GM21737 (cell line): Measurements from ENCODE around the gene C4orf54.

Experiments
- ATAC-seq: cut with Tn5 transposase; IDR thresholded peaks from one replicate; pipeline ENCODE4 v1.9.1; 2021; ENCODE audit warnings: mild to moderate bottlenecking, moderate library complexity; ENCODE audit not compliant: unreplicated experiment

C4orf54 gene

DNA sequence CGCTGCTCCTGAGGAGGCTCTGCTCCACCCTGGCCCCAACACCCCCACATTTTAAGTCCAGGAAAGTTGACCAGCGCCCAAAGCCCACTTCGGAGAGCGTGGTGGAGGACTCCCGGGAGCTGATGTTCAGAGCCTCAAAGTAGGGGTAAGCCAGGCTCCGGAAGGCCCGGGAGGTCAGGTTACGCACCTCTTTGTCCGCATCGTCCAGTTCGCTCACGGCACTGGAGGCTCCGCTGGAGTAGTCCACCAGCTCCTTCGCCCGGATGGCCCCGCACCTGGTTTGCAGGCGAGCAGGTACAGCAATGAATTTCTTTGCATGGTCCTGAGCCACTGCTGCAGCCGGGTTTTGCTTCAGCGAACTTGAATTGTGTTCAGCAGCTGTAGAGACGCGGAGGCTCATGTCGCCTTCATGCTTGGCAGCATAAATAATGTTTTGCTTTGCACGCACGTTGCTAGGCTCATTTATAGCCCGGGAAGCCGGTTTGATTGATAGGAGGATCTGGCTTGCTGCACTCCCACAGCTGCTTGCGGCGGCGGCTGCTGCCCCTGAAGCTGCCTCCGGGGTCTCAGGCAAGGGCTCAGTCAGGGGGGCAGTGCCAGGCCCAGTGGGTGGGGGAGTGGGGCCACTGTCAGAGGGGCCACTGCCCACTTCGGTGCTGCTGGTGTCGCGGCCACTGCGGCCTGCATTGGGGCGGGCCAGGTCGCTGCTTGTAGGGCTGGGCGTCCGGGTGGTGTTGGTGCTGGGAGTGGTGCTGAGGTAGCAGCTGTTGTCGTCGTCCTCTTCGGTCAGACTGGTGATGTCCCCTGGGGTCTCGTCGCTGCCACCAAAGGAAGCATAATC is 4.8 kb downstream of the C4orf54 start:
- no peak for ATAC-seq

DNA sequence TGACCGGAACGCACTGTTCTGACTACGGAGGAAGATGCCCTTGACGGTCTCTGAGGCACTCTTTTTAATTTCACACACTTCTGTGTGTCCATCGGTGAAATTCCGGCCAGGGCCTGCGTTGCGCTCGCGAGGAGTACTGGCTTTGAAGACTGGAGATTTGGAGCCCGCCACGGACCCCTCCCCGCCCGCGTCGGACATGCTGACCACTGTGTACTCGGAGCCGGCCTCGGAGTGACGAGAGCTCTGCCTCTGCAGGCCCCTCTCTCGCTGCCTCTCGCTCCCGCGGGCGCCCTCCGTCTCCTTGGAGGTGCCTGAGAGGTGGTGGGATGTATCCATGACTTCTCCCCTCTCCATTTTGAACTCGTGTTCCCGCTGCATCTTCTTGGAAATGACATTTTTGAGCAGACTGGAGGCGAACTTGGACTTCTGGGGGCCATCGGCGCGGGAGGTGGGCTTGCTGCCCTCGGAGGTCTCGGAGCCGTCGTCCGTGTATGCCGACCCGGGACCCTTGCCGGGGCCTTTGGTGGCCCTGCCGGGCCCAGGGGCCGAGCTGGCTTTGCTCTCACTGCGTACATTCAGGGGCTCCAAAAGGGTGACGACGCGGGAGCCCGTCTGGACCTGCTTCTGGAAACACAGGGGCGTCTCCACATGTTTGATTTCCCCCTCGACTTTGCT is 5.7 kb downstream of the C4orf54 start:
- ATAC-seq, result no peak

DNA sequence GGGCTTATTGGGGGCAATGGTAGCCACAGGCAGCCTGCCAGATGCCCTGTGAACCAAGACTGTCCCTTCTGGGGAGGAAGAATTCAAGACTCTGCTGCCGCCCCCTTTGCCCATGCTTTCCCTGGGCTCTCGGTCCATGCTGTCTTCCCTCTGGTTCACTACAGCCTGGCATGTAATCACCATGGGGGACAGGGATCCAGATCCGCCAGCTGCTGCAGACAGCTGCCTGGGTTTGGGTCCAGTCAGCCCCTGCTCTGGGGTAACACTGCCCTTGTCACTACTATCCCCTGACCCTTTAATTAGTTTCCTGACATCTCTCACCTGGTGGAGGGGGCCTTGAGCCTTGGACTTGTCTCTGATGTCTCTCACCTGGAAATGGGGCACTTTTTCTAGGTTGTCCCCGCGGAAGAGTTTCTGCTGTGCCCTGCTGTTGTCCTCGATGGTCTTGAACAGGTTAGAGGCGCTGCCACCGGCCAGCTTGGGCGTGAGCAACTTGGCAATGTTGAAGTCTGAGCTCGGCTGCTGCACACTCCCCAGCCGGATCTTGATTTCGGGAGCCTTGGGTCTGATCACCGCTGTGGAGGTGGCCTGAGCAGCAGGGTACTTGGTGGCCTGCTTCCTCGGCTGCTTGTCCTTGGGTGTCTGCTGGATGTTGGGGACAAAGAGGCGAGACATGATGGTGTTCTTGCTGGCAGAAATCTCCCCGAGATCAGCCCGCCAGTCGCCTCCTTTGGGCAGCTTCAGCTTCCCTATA is 6.4 kb downstream of the C4orf54 start:
- ATAC-seq, result no peak

DNA sequence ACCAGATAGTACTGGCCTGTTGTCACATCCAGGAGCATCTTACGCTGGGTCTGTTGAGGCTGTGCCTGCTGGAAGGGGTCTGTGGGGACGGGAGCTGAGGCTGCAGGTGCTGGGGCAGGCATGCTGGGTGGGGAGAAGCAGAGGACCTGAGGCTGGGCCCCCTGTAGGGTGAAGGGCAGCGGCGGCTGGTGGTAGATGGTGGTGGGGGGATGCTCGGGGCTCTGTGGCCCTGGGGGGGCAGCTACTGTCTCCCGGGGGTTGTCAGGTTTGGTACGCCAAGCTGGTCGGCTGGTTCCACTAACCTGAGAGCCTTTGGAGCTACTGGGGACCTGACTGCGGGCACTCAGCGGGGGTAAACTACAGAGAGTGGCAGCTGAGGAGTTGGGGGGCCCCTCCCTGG is 7.8 kb downstream of the C4orf54 start:
- no peak for ATAC-seq

DNA sequence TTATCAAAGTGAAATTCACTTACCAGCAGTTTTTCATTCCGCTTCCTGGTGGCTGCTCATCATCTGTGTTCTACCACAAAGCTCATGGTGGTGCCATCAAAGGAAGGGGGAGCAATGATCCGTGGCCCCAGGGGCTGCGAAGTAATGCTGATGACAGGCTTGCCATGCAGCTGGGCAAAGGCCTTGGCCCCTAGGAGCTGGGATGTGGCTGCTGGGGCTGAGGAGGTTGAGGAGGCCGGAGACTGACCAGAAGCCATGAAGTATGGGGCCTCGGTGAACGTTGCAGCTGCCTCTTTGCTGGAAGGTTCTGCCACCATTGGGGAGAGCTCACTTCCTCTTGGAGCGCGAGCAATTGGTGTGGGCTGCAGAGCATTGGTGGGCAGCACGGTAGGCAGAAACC is 8.4 kb downstream of the C4orf54 start:
- ATAC-seq, result no peak

DNA sequence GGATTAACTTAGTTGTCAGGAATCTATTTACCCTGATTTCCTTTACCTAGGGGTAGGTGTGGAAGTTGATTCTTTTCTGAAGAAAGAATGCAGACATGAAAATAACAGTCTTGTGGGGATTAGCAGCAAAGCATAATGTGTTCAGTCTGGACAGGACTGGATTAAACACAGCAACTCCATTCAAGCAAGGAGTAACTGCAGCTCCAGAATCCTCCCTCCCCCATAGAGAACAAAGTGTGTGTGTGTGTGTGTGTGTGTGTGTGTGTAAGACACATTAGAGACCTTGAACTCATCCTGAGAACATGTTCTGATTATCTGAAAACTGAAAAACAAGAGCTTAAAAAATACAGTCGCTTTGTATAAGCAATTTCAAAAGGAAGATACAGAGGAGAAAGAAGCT is 9.3 kb downstream of the C4orf54 start:
- ATAC-seq, result no peak

DNA sequence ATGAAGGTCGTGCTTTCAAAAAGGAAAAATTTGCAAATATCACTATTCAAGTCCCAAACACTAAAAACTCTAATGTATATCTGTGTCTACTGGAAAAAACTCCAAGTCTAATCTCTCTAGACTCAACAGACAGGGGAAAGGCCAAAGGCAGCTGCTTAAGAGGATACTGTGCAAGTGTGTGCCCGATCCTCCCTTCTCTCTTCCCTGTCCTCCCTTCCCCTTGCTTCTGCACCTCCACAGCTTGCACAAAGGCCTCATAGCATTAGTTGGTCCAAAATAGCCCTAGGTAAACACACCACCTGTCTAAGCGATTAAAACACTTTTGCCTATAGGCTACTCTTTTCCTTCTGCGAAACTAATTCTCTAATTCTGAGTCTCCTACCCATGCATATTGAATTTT is 10.6 kb downstream of the C4orf54 start:
- ATAC-seq, result no peak

DNA sequence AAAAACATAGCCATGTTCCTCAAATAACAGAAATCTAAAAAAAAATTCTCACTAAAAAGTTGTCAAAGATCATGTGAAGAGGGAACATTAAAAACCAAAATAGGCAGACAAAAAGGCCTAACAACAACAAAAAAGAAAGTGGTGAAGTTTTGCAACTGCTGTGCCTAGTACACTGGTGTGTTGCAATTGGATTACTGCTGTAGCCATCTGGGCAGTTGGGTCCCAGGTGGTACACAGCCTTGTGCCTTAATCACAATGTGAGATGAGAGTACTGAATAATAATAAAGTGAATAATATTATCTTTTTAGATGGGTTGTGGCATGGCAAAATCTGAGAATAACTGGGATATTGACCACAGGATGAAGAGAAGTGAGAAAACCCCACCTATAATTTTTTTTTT is 12.0 kb downstream of the C4orf54 start:
- no peak for ATAC-seq

DNA sequence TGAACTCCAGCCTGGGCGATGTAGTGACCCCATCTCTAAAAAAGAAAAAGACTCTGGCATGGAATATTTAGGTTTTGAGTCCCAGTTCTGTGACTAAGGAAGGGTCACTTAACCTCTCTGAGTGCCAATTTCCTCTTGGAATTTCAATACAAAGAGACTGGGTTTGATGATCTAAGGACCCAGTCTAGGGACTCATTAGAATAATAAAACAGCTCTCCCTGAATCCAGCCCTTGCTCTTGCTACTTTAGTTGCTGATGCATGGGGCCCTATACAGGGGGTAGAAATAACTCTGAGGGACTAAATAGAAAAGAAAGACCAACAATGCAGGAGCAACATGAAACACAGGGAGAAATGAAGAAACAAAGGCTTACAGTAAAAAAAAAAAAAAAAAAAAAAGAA is 12.6 kb downstream of the C4orf54 start:
- ATAC-seq, result no peak

DNA sequence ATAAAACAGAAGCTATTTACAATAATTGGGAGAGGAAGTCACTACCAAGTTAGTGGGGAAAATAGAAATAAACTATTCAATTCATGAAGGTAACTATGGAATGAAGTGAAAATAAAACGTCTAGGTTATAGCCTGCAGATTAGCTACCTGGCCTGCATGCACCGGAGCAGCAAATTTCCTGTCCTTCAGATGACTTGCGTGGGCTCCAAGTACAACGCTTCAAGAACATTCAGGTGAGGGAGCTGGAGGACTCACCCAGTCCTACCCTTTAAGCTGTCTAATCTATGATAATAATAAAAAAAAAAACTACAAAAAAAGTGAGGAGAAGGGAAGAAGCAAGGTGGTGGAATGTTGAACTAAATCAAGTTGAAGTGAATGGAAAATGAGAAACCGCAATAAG is 13.2 kb downstream of the C4orf54 start:
- ATAC-seq, result no peak

DNA sequence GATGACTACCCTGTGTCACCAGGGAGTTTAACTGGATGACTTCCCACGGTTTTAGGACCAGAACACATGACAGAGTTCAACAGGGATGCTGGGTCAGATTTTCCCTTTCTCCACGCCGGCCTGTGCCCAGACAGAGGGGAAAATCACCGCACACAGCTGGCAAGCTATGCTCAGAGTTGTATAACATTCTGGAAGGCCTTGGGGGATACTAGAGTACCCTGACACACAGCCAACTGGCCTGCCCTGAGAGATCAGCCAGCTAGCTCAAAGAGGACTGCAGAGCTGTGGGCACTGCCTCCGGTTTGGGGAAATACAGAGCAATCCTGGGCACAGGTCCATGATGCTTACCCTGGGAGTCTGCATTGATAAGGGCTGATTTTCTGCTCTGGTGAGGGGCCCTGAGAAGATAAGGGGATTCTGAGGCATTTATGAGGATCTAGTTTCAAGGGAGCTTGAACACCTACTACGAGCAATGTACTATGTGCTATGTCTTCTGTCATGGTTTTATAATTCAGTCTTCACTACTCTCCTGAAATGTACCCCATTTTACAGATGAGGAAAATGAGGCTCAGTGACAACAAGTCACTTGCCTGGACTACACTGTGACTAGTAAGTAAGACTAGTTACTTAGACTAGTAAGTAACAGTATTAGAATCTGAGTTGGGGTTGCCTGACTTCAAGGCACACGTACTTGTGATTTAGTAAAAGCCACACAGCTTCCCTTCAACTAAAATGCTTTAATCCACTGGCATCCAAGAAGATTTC is 14.7 kb downstream of the C4orf54 start:
- ATAC-seq, result no peak

DNA sequence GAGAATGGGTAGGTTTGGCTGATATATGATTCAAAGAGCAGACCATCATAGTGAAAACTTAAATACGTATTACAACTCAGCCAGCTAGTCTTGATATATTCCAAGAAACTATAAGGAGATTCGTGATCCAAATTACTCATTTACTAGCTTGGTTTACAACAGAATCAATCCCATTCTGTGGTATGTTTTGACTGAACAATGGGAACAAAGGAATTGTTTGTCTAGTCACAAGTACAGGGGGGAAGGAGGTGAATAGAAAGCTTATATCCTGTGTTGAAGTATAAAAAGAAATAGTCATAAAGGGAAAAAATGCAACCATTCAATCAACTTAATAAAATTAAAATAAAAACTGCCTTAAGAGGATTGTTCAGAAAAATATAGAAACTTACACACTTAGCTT is 17.0 kb downstream of the C4orf54 start:
- ATAC-seq, result no peak

DNA sequence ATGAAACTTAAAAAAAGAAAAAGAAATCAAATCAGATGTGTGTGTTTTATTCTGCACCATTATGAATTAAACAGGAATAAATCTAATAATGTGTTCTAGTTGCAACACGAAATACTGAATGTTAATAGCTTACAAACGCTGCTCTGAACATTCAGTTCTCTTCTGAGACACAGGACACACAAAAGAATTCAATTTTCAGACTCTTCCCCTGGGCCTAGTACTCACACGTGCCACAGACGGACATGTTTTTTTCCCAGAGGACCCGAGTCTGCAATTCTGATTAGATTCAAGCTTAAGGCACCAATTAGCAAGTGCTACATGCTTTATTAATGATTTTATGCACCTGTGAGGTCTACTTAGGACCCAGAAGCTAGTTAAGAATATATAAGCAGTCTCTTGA is 20.5 kb downstream of the C4orf54 start:
- no peak for ATAC-seq

DNA sequence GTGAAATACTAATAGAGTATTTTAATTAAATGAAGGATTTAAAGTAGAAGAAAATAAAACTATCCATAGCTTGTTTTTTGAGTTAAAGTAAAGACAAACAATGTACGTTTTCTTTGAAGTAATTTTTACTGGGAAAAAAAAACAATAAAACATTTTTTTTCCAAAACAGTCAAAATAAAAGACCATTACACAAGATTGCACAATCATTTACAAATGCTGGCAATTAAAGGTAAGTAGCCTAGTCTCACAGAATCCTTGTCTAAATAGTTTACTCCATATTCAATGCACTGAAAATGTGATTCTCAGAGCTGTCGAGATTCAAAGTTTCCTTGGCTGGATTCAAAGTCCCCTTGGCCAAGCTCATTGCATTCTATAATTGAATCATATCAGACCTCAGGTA is 21.2 kb downstream of the C4orf54 start:
- ATAC-seq, result no peak

DNA sequence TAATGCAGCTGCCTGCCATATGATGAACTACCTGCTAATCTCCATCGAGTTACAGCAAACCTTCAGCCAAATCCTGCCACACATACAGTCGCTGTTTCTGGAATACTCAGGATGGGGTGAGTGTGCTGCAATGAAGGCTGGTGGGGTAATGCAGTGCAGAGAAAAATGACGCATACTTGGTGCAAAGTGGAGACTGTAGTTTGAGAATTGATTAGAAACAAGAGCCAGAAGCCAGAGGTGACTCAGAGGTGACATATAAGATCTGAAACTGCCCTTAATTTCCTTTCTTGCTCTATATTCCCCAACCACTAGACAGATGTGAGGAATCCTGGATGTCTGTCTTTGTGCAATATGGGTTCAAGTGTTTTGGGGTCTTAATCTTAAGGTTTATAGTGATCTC is 22.0 kb downstream of the C4orf54 start:
- no peak for ATAC-seq

DNA sequence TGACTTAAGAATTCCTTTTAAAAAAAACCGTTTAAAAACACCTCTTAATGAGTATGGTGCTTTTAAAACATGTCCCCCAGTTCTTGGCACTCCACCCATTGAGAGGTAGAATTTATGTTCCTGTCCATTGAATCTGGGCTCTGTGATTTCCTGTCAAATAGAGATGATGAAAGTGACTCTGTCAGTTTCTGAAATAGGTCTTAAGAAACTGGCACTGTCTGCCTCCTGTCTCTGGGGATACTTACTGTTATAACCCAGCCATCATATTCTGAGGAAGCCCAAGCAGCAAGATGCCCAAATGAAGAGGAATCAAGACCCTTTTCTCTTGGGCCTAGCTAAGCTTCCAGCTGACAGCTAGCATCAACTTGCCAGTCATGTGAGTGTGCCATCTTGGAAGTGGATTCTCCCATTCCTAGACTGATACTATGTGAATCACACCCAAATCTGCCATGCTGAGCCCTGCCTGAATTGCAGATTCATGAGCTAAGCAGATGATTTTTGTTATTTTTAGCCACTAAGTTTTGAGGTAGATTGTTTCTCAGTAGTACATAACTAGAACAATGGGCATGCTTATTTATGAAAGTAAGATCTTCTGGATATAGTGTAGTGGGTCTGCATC is 22.8 kb downstream of the C4orf54 start:
- ATAC-seq, result no peak

DNA sequence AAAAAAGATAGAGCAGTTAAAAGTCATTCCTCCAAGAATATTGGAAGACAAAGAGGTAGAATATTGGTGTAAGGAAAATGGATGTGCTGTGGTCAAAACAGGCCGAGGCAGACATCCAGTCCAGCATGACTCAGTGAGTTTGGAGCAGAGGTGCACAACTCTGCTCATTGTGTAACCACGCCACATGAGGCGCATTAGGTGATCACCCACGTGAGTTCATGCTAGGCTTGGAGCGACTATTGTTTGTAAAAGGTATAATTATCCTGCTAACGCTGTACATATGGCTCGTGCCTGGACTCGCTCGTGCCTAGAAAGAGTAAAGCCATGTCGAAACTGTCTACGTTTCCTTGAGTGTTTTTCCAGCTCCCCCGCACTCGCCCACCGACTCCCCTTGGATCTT is 23.9 kb downstream of the C4orf54 start:
- no peak for ATAC-seq

DNA sequence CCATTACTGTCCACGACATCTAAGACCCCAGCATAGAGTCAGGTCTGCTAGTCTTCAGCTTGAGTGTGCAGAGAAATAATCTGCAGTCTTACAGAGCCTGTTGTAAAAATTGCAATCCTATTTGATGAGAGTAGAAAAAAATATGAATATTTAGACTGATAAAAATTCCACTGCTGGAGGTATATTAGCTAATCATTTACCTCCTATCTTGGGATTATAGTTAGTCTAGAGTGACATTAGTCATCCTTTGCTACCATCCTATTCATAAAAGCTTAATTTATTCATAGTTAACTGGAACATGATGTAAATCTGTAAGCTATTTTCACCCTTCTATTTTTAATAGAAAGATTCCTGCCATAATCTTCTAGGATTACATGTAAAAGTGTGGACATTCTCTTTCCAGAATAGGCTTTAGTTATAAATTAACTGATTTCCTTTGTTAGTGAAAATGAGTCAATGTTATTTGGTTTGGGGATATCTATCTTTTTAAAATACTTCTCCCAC is 26.7 kb downstream of the C4orf54 start:
- no peak for ATAC-seq

DNA sequence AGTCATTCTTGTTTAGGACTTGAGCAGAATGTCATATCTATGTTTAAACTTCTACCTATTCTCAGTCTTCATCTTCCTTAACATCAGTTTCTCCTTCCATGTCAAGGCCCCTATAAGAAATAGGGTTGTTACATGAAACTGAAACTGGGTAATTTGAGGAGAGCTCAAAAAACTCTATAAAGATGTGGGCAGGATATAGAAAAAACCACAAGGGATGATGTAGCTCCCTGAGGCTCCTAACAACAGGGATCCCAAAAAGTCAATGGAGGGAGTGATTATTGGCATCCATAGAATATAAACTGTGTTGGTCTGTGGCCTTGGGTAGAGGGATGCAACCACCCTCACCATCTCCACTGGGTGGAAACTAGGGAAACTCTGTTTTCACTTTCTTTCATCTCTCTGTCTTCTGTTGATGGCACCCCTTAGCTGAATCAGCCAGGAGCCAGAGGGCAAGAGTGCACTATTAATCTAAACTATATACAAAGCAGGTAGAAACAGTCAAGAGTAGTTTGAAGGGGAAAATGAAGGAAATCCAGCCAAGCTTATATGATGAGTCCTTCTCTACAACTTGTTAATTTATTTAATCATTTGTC is 27.6 kb downstream of the C4orf54 start:
- ATAC-seq, result no peak

DNA sequence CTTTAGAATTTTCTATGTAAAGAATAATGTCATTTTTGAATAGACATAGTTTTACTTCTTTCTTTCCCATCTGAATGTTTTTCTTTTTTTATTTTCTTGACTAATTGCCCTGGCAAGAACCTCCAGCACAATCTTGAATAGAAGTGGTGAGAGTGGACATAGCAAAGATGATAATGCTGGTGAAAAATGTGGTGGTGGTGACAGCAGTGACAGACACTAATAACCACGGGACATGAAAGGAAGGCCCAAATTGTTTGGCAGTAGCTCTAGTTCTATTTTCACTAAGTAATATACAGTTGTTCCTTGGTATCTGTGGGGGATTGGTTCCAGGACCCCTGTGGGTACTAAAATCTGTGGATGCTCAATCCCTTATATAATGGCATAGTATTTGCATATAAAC is 29.6 kb downstream of the C4orf54 start:
- ATAC-seq, result no peak
